ENCODE measurements around the gene PLEK.

PLEK gene

DNA sequence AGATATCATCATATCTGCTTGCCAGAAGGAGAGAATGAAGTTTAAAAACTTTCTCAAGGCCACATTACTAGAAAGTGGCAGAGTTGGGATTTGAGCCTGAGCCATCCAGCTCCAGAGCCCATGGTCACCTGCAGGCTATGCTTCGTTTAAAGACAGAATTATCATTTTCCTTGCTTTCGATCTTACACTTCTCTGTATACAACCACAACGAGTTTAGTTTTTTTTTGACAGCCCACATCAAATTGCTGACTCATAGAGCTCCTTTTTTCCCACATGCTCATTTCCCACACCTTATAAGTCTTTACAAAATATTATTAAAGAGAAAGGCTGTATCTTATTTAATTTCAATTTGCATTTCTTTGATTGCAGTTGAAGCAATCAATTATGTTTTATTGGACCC is 6.5 kb downstream of the PLEK start (continued):
- TF ChIP-seq ZNF596 (tag by site-specific recombination; IDR thresholded peaks at IDR 0.05) (no peak), ZBTB8A (tag by site-specific recombination; IDR thresholded peaks at IDR 0.05) (no peak), ZEB2 (tag by site-specific recombination; IDR thresholded peaks at IDR 0.05) (no peak), ZNF670 (tag by site-specific recombination; IDR thresholded peaks at IDR 0.05; ENCODE audit: low read depth) (no peak), ZNF184 (tag by site-specific recombination; IDR thresholded peaks at IDR 0.05) (no peak), TCF7L2 (IDR thresholded peaks at IDR 0.05; ENCODE audit: borderline replicate concordance, low read depth, low read length) (no peak)

DNA sequence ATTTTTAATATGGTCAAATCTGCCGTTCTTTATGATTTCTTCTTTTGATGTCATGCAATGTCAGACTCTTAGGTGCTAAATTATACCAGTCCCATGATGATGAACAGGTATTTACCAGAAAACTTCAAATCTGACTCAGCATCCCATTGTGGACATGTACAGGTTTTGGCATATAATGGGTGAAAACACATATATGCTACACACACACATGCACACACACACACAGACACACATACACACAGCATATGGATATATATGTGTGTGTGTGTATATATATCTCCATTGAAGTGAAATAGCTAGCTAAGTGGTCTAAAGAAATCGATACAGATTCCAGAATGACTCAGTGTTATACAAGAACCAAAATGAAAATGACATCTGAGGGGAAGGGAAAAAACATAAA is 7.4 kb downstream of the PLEK start:
- POLR2A ChIA-PET: no interaction called here
- H3K36me3 ChIP-seq (ENCODE audit: control insufficient read depth in 2 of 2, insufficient read depth in 1 of 2, low read length in 2 of 2): no peaks in the 10 kb centered on the region
- H3K4me3 ChIP-seq (ENCODE audit: low read depth, low read length): no peak overlapping the region
- H3K9me3 ChIP-seq (ENCODE audit: control insufficient read depth, insufficient read depth, low read depth, low read length): no peaks in the 10 kb centered on the region
- H3K4me1 ChIP-seq (ENCODE audit: control insufficient read depth, insufficient read depth, low read length): no peaks in the 10 kb centered on the region
- no peak overlapping the region for H3K27ac ChIP-seq (ENCODE audit: extremely low read depth, low read depth, low read length)
- TF ChIP-seq ZNF175 (tag by site-specific recombination; IDR thresholded peaks at IDR 0.05) (no peak), ZNF274 (IDR thresholded peaks at IDR 0.05; ENCODE audit: low read length) (no peak), ZNF274 (tag by site-specific recombination; IDR thresholded peaks at IDR 0.05; ENCODE audit: borderline replicate concordance) (no peak), ZNF157 (tag by site-specific recombination; IDR thresholded peaks at IDR 0.05) (no peak), HOXD13 (CRISPR knock-in tag; IDR thresholded peaks at IDR 0.05; ENCODE audit: borderline replicate concordance) (no peak), RBAK (tag by site-specific recombination; IDR thresholded peaks at IDR 0.05) (no peak)
- CTCF ChIA-PET: no interaction called here

DNA sequence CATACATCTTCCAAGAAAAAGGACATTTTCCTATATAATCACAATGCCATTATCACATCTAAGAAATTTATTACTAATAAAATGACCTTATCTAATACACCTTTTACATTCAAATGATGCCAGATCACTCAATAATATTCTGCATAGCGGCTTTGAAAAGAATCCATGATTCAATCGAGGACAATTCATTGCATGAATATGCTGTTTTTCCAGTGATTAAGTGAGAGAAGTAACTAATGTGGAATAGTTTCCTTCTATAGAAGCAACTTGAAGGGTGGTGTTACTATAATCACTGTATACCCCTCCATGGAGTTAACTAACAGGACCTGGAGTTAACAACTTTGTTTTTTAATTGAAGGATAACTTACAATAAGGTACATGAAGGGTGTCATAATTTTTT is 9.1 kb downstream of the PLEK start:
- ChIA-PET CTCF (no interaction called here), POLR2A (no interaction called here)
- no peaks in the 10 kb centered on the region for H3K36me3 ChIP-seq (ENCODE audit: control insufficient read depth in 2 of 2, insufficient read depth in 1 of 2, low read length in 2 of 2)
- TF ChIP-seq ZSCAN30 (tag by site-specific recombination; IDR thresholded peaks at IDR 0.05) (no peak), ZNF184 (tag by site-specific recombination; IDR thresholded peaks at IDR 0.05) (no peak), ZNF596 (tag by site-specific recombination; IDR thresholded peaks at IDR 0.05) (no peak), ZNF623 (tag by site-specific recombination; IDR thresholded peaks at IDR 0.05) (no peak), HOXD13 (CRISPR knock-in tag; IDR thresholded peaks at IDR 0.05; ENCODE audit: borderline replicate concordance) (no peak), ZIC2 (tag by site-specific recombination; IDR thresholded peaks at IDR 0.05) (no peak), ZNF10 (tag by site-specific recombination; IDR thresholded peaks at IDR 0.05) (no peak), ZNF433 (tag by site-specific recombination; IDR thresholded peaks at IDR 0.05; ENCODE audit: low read depth) (no peak), ZNF704 (tag by site-specific recombination; IDR thresholded peaks at IDR 0.05) (no peak), ZNF148 (tag by site-specific recombination; IDR thresholded peaks at IDR 0.05; ENCODE audit: borderline replicate concordance) (no peak), ZNF610 (tag by site-specific recombination; IDR thresholded peaks at IDR 0.05; ENCODE audit: borderline replicate concordance) (no peak), KLF10 (tag by site-specific recombination; IDR thresholded peaks at IDR 0.05) (no peak)
- TF ChIP-seq, protein P1, sequence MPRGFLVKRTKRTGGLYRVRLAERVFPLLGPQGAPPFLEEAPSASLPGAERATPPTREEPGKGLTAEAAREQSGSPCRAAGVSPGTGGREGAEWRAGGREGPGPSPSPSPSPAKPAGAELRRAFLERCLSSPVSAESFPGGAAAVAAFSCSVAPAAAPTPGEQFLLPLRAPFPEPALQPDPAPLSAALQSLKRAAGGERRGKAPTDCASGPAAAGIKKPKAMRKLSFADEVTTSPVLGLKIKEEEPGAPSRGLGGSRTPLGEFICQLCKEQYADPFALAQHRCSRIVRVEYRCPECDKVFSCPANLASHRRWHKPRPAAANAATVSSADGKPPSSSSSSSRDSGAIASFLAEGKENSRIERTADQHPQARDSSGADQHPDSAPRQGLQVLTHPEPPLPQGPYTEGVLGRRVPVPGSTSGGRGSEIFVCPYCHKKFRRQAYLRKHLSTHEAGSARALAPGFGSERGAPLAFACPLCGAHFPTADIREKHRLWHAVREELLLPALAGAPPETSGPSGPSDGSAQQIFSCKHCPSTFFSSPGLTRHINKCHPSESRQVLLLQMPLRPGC (tag by site-specific recombination; IDR thresholded peaks at IDR 0.05): no peak
- H3K4me3 ChIP-seq (ENCODE audit: low read depth, low read length): no peak overlapping the region
- H3K27ac ChIP-seq (ENCODE audit: extremely low read depth, low read depth, low read length): no peak overlapping the region
- H3K9me3 ChIP-seq (ENCODE audit: control insufficient read depth, insufficient read depth, low read depth, low read length): no peaks in the 10 kb centered on the region
- no peaks in the 10 kb centered on the region for H3K4me1 ChIP-seq (ENCODE audit: control insufficient read depth, insufficient read depth, low read length)

Data from HEK293 (cell line).